ENCODE data around the gene TMEM63B. TPM values are rescaled to one million over a fixed set of nuclear protein-coding genes. Genes with fewer than 3 reads are reported as not detected.

Gene TMEM63B
- total RNA-seq, 6 experiments from 2014 or later: 30.6 to 41.0 (median 36.8) TPM

- H3K9me3 ChIP-seq: no peaks in the 10 kb centered on the region
- H3K4me1 ChIP-seq: peaks cover 0 to 4% (median 0%) of the 10 kb centered on the region in 4 donors
- no peaks in the 10 kb centered on the region for H3K27me3 ChIP-seq
- intact Hi-C loops (cut with DNase I): loop anchor here in 1 of 2 donors (10.0 kb wide), 1 partner anchor 420 kb away; no protein-coding TSS in a partner anchor
- H3K36me3 ChIP-seq: no peaks in the 10 kb centered on the region
- ATAC-seq (no peak), DNase-seq (no peak)
- no peak overlapping the region for H3K4me3 ChIP-seq
- no peak overlapping the region for H3K27ac ChIP-seq
- 76% methylated on average over 2 of the region's 2 CpGs for WGBS (ENCODE audit: insufficient coverage, low coverage, low lambda C conversion rate, missing lambda C conversion rate)
- TF ChIP-seq, protein P1, sequence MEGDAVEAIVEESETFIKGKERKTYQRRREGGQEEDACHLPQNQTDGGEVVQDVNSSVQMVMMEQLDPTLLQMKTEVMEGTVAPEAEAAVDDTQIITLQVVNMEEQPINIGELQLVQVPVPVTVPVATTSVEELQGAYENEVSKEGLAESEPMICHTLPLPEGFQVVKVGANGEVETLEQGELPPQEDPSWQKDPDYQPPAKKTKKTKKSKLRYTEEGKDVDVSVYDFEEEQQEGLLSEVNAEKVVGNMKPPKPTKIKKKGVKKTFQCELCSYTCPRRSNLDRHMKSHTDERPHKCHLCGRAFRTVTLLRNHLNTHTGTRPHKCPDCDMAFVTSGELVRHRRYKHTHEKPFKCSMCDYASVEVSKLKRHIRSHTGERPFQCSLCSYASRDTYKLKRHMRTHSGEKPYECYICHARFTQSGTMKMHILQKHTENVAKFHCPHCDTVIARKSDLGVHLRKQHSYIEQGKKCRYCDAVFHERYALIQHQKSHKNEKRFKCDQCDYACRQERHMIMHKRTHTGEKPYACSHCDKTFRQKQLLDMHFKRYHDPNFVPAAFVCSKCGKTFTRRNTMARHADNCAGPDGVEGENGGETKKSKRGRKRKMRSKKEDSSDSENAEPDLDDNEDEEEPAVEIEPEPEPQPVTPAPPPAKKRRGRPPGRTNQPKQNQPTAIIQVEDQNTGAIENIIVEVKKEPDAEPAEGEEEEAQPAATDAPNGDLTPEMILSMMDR (IDR thresholded peaks at IDR 0.05): no peak
- no peak for TF ChIP-seq POLR2A (IDR thresholded peaks at IDR 0.05)
These were observed 42.1 kb upstream of the TMEM63B start for GRCh38 chr6:44085219-44085618.

GRCh38 chr6:44086931-44087574 is 40.3 kb upstream of the TMEM63B start:
- 19% methylated on average over 4 of the region's 9 CpGs for WGBS (ENCODE audit: insufficient coverage, low coverage, low lambda C conversion rate, missing lambda C conversion rate)
- ATAC-seq: peak; percentile 81 to 90 (median 87)
- Histone ChIP-seq H3K4me1 (peaks cover 0 to 4% (median 0%) of the 10 kb centered on the region in 4 donors), H3K27me3 (no peaks in the 10 kb centered on the region), H3K4me3 (no peak overlapping the region), H3K36me3 (no peaks in the 10 kb centered on the region), H3K9me3 (no peaks in the 10 kb centered on the region), H3K27ac (no peak overlapping the region)
- no peak for TF ChIP-seq POLR2A (IDR thresholded peaks at IDR 0.05)
- TF ChIP-seq, protein P1 (IDR thresholded peaks at IDR 0.05): peak in 1 of 4 donors; percentile 4
- intact Hi-C loops (cut with DNase I): loop anchor here in 1 of 2 donors (10.0 kb wide), 1 partner anchor 422 kb away; no protein-coding TSS in a partner anchor
- peak; percentile 82 to 90 (median 88) for DNase-seq

DNA sequence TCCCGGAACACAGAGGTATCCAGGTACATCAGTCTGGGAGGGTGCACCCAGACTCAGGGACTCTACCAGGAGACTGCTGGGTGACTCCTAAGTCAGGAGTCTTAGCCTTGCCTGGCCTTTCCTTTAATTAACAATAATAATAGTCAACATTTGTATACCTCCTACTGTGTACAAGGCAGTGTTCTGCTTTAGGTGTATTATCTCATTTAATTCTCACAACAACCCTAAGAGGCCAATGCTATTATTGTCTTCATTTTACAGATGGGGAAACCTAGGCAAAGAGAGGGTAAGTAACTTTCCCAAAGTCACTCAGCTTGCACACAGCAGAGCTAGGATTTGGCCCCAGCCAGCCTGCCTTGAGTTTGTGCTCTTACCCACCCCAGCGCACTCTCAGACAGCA is 39.7 kb upstream of the TMEM63B start:
- intact Hi-C loops (cut with DNase I): loop anchor here in 1 of 2 donors (10.0 kb wide), 1 partner anchor 423 kb away; no protein-coding TSS in a partner anchor
- DNase-seq (no peak), ATAC-seq (no peak)
- Histone ChIP-seq H3K27ac (no peak overlapping the region), H3K9me3 (no peaks in the 10 kb centered on the region), H3K4me1 (peaks cover 0 to 5% (median 2%) of the 10 kb centered on the region in 4 donors), H3K27me3 (no peaks in the 10 kb centered on the region), H3K4me3 (no peak overlapping the region), H3K36me3 (no peaks in the 10 kb centered on the region)
- TF ChIP-seq POLR2A (IDR thresholded peaks at IDR 0.05): no peak
- TF ChIP-seq, protein P1 (IDR thresholded peaks at IDR 0.05): no peak
- WGBS (ENCODE audit: insufficient coverage, low coverage, low lambda C conversion rate, missing lambda C conversion rate): no CpG with 5 or more reads among the region's 2 CpGs

DNA sequence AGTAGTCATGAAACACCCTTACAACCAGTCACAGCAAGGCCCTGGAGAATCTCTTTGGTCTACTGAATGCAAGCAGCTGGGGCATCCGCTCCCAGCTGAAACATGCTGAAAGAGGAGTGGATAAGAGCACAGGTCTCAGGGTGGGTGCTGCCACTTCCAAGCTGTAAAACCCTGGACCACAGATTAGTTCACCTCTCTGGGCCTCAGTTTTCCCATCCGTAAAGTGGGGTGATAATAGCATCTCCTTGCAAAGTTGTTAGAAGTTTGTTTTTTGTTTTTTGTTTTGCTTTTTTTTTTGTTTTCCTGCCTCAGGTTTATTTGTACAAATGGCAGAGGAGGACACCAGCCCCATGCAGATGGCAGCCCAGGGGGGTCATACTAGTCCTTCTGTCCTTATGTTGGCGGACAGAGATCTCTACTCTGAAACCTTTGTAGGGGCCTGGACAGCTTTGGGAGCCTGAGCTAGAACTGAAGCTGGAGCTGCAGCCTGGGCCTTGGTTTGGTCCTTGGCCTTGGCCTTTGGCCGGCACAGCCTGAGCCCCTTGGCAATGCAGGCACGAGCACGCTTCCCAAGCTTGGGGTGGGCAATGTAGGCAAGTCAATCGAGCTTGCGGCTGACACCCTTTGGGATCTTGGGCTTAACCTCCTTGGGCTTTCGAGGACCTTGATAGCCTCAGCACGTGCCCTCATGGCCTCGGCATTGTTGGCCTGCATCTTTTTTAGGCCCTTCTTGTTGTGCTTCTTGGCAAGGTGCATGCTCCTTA is 38.3 kb upstream of the TMEM63B start:
- intact Hi-C loops (cut with DNase I): loop anchor here in 1 of 2 donors (10.0 kb wide), 1 partner anchor 424 kb away; no protein-coding TSS in a partner anchor
- no peaks in the 10 kb centered on the region for H3K36me3 ChIP-seq
- DNase-seq (no peak), ATAC-seq (no peak)
- peaks cover 0 to 8% (median 2%) of the 10 kb centered on the region in 4 donors for H3K4me1 ChIP-seq
- 96% methylated on average over 3 of the region's 11 CpGs for WGBS (ENCODE audit: insufficient coverage, low coverage, low lambda C conversion rate, missing lambda C conversion rate)
- TF ChIP-seq POLR2A (IDR thresholded peaks at IDR 0.05): no peak
- TF ChIP-seq, protein P1 (IDR thresholded peaks at IDR 0.05): no peak
- no peak overlapping the region for H3K4me3 ChIP-seq
- H3K27ac ChIP-seq: no peak overlapping the region
- no peaks in the 10 kb centered on the region for H3K27me3 ChIP-seq
- H3K9me3 ChIP-seq: no peaks in the 10 kb centered on the region
